ENCODE measurements around the gene FBN1.

Gene FBN1

DNA sequence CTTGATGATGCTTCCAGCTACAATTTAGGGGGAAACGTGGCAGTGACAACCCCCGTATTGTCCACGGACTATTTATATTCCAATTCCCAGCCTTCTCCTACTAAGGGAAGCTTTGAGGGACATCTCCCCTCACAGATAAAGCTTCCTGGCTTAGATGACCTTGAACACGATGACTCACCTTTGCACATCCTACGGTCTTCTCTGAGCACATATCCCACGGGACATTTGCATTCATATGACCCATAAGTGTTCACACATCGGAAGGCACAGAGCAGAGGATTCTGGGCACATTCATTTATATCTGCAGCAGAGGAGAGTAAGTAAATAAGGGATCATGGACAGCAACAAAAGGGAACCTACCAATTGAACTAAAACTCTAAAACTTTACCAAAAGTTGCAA lies 212.8 kb downstream of the FBN1 start:
- Histone ChIP-seq H3K36me3 (replicated peaks; ENCODE audit: insufficient read depth, low read length) (no peaks in the 10 kb centered on the region), H3K4me1 (ENCODE audit: low read length) (no peaks in the 10 kb centered on the region), H3K9ac (ENCODE audit: low read length) (no peak overlapping the region), H4K20me1 (ENCODE audit: insufficient read depth, low read length) (no peaks in the 10 kb centered on the region), H3K27me3 (replicated peaks; ENCODE audit: insufficient read depth, low read length) (no peaks in the 10 kb centered on the region), H3F3A (ENCODE audit: insufficient read depth, low read length) (no peaks in the 10 kb centered on the region), H3K4me2 (ENCODE audit: low read depth, low read length) (no peak overlapping the region), H2AFZ (ENCODE audit: low read length) (no peak overlapping the region), H3K79me2 (ENCODE audit: low read length) (no peaks in the 10 kb centered on the region), H3K4me3 (ENCODE audit: low read length) (no peak overlapping the region), H3K9me3 (replicated peaks; ENCODE audit: insufficient read depth, low read length) (no peaks in the 10 kb centered on the region), H3K9me2 (replicated peaks; ENCODE audit: insufficient read depth, low read length) (no peaks in the 10 kb centered on the region), H3K27ac (ENCODE audit: low read length) (no peak overlapping the region)
- TF ChIP-seq, protein P1, sequence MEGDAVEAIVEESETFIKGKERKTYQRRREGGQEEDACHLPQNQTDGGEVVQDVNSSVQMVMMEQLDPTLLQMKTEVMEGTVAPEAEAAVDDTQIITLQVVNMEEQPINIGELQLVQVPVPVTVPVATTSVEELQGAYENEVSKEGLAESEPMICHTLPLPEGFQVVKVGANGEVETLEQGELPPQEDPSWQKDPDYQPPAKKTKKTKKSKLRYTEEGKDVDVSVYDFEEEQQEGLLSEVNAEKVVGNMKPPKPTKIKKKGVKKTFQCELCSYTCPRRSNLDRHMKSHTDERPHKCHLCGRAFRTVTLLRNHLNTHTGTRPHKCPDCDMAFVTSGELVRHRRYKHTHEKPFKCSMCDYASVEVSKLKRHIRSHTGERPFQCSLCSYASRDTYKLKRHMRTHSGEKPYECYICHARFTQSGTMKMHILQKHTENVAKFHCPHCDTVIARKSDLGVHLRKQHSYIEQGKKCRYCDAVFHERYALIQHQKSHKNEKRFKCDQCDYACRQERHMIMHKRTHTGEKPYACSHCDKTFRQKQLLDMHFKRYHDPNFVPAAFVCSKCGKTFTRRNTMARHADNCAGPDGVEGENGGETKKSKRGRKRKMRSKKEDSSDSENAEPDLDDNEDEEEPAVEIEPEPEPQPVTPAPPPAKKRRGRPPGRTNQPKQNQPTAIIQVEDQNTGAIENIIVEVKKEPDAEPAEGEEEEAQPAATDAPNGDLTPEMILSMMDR (IDR thresholded peaks at IDR 0.05; ENCODE audit: low read length) = no peak
- TF ChIP-seq EZH2phosphoT487 (IDR thresholded peaks at IDR 0.05; ENCODE audit: low read length) (no peak), EZH2 (optimal IDR thresholded peaks at IDR 0.05; ENCODE audit: low read depth, low read length) (no peak)
- no peak for DNase-seq

DNA sequence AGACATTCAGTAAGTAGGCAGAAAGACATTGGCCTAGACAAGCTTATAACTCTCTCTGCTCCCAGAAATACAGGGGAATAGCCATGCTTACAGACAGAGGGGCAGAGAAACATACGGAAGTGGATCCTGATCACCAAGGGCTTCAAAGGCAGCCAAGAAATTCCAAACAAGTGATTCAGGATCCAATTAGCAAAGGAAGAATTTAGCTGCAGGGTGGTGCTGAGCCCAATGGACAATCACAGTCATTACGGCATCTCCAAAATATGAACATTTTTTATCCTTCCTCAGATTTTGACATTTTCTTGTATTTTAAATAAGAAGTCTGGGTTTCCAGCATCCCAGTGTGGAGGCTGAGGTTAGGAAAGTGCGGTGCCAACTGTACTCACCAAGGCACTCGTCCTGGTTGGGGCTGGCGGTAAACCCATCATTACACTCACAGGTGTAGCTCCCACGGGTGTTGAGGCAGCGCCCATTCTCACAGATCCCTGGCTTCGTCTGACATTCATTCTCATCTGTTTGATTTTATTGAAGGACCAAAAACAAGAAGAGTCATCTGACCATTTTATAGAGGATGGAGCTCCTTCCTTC lies 217.5 kb downstream of the FBN1 start:
- H3K27ac ChIP-seq (ENCODE audit: low read length) = no peak overlapping the region
- H3K9me3 ChIP-seq (replicated peaks; ENCODE audit: insufficient read depth, low read length) = no peaks in the 10 kb centered on the region
- H3K9ac ChIP-seq (ENCODE audit: low read length) = no peak overlapping the region
- H3K4me1 ChIP-seq (ENCODE audit: low read length) = no peaks in the 10 kb centered on the region
- no peaks in the 10 kb centered on the region for H3F3A ChIP-seq (ENCODE audit: insufficient read depth, low read length)
- no peaks in the 10 kb centered on the region for H3K27me3 ChIP-seq (replicated peaks; ENCODE audit: insufficient read depth, low read length)
- no peak overlapping the region for H2AFZ ChIP-seq (ENCODE audit: low read length)
- TF ChIP-seq EZH2phosphoT487 (IDR thresholded peaks at IDR 0.05; ENCODE audit: low read length) = no peak
- no peak for TF ChIP-seq EZH2 (optimal IDR thresholded peaks at IDR 0.05; ENCODE audit: low read depth, low read length)
- TF ChIP-seq, protein P1 (IDR thresholded peaks at IDR 0.05; ENCODE audit: low read length) = no peak
- no peak for DNase-seq
- no peaks in the 10 kb centered on the region for H4K20me1 ChIP-seq (ENCODE audit: insufficient read depth, low read length)
- H3K36me3 ChIP-seq (replicated peaks; ENCODE audit: insufficient read depth, low read length) = no peaks in the 10 kb centered on the region
- H3K4me3 ChIP-seq (ENCODE audit: low read length) = no peak overlapping the region
- no peaks in the 10 kb centered on the region for H3K79me2 ChIP-seq (ENCODE audit: low read length)
- no peak overlapping the region for H3K4me2 ChIP-seq (ENCODE audit: low read depth, low read length)
- H3K9me2 ChIP-seq (replicated peaks; ENCODE audit: insufficient read depth, low read length) = no peaks in the 10 kb centered on the region

DNA sequence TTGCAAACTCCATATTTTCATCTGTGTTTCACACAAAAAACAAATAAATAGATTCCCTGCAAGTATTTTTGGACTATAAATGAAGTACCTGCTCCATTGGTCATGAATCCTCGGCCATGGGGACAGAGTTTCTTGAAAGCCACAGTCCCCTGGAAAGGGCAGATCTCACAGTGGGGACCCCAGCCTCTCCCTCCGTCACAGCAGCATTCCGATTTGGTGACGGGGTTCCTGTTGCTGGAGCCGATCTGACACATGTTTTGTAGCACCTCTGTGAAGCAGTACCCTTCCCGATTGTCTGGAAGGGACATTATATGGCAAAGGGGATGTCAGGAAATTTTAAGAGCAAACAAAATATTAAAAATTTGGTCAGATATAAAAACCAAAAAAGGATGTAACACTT lies 218.0 kb downstream of the FBN1 start:
- no peak for DNase-seq
- no peak overlapping the region for H3K27ac ChIP-seq (ENCODE audit: low read length)
- no peak overlapping the region for H2AFZ ChIP-seq (ENCODE audit: low read length)
- no peak overlapping the region for H3K4me3 ChIP-seq (ENCODE audit: low read length)
- H3K4me1 ChIP-seq (ENCODE audit: low read length) = no peaks in the 10 kb centered on the region
- TF ChIP-seq EZH2 (optimal IDR thresholded peaks at IDR 0.05; ENCODE audit: low read depth, low read length) (no peak), EZH2phosphoT487 (IDR thresholded peaks at IDR 0.05; ENCODE audit: low read length) (no peak)
- TF ChIP-seq, protein P1 (IDR thresholded peaks at IDR 0.05; ENCODE audit: low read length) = no peak
- no peaks in the 10 kb centered on the region for H4K20me1 ChIP-seq (ENCODE audit: insufficient read depth, low read length)
- H3K79me2 ChIP-seq (ENCODE audit: low read length) = no peaks in the 10 kb centered on the region
- H3K27me3 ChIP-seq (replicated peaks; ENCODE audit: insufficient read depth, low read length) = no peaks in the 10 kb centered on the region
- H3K9me2 ChIP-seq (replicated peaks; ENCODE audit: insufficient read depth, low read length) = no peaks in the 10 kb centered on the region
- H3K4me2 ChIP-seq (ENCODE audit: low read depth, low read length) = no peak overlapping the region
- no peaks in the 10 kb centered on the region for H3F3A ChIP-seq (ENCODE audit: insufficient read depth, low read length)
- H3K9ac ChIP-seq (ENCODE audit: low read length) = no peak overlapping the region
- H3K9me3 ChIP-seq (replicated peaks; ENCODE audit: insufficient read depth, low read length) = no peaks in the 10 kb centered on the region
- no peaks in the 10 kb centered on the region for H3K36me3 ChIP-seq (replicated peaks; ENCODE audit: insufficient read depth, low read length)

All from MM.1S (cell line).